WTC11 (cell line): ENCODE measurements around the gene BANK1. TPM values are rescaled to one million over a fixed set of nuclear protein-coding genes. Genes with fewer than 3 reads are reported as not detected.

ENCODE experiments used
- ATAC-seq: fragments of 200-7000 bp; cut with Tn5 transposase; 2 replicates; pipeline ENCODE4 v1.10.0; 2021; ENCODE audit warnings: mild to moderate bottlenecking, moderate library complexity
- CTCF ChIA-PET: fragments of 300-600 bp; sonication (Branson Sonifier 250); formaldehyde crosslinking; loops from one replicate; lab custom pipeline; 2021; ENCODE audit warnings: antibody characterized with exemption; lab: Charles Lee
- POLR2A ChIA-PET: fragments of 350-600 bp; sonication (Branson Sonifier 250); formaldehyde crosslinking; loops from one replicate; lab custom pipeline; 2021; ENCODE audit warnings: antibody characterized with exemption; lab: Charles Lee
- DNase-seq: peaks from one replicate; pipeline ENCODE4 v3.0.0; 2021; ENCODE audit warnings: low spot score
- H3K27ac Mint-ChIP-seq: 2 replicates; pipeline ENCODE4 v1.8.0; 2021; ENCODE audit warnings: mixed read lengths
- H3K27me3 Mint-ChIP-seq: 2 replicates; pipeline ENCODE4 v1.8.0; 2021; ENCODE audit warnings: low read depth, mild to moderate bottlenecking, moderate library complexity, mixed read lengths
- H3K36me3 Mint-ChIP-seq: 2 replicates; pipeline ENCODE4 v1.8.0; 2021; ENCODE audit warnings: mixed read lengths
- H3K4me1 Mint-ChIP-seq: 2 replicates; pipeline ENCODE4 v1.8.0; 2022; ENCODE audit warnings: mixed read lengths
- H3K4me3 Mint-ChIP-seq: 2 replicates; pipeline ENCODE4 v1.8.0; 2021; ENCODE audit warnings: mild to moderate bottlenecking, moderate library complexity, mixed read lengths
- H3K9me3 Mint-ChIP-seq: 2 replicates; pipeline ENCODE4 v1.8.0; 2021; ENCODE audit warnings: mixed read lengths
- ATF1 ChIP-seq: sonication (generic); formaldehyde crosslinking; IDR thresholded peaks from 2 replicates; pipeline ENCODE4 v1.8.1; 2023; ENCODE audit warnings: mild to moderate bottlenecking, moderate library complexity, missing genetic modification reagents
- ESRRA ChIP-seq: sonication (generic); formaldehyde crosslinking; IDR thresholded peaks from 2 replicates; pipeline ENCODE4 v1.8.1; 2022; ENCODE audit warnings: mild to moderate bottlenecking, missing genetic modification reagents, borderline replicate concordance
- ETV6 ChIP-seq: sonication (generic); formaldehyde crosslinking; IDR thresholded peaks from 2 replicates; pipeline ENCODE4 v1.8.1; 2022; ENCODE audit warnings: mild to moderate bottlenecking, missing genetic modification reagents
- HMGA2 ChIP-seq: fragments of 250-450 bp; sonication (Bioruptor Pico); IDR thresholded peaks from 2 replicates; pipeline ENCODE4 v1.4.0; 2021; ENCODE audit warnings: mild to moderate bottlenecking, moderate library complexity
- MYBL2 ChIP-seq: sonication (generic); formaldehyde crosslinking; IDR thresholded peaks from 2 replicates; pipeline ENCODE4 v1.8.1; 2023; ENCODE audit warnings: mild to moderate bottlenecking, moderate library complexity, missing genetic modification reagents
- NFATC4 ChIP-seq: fragments of 250-450 bp; sonication (Bioruptor Pico); IDR thresholded peaks from 2 replicates; pipeline ENCODE4 v1.9.0; 2021; ENCODE audit warnings: mild to moderate bottlenecking
- NFYB ChIP-seq: sonication (generic); formaldehyde crosslinking; conservative IDR thresholded peaks from 2 replicates; pipeline ENCODE4 v1.8.0; 2022; ENCODE audit warnings: low read depth, missing genetic modification reagents
- NR1H2 ChIP-seq: sonication (generic); formaldehyde crosslinking; IDR thresholded peaks from 2 replicates; pipeline ENCODE4 v1.9.0; 2021; ENCODE audit warnings: mild to moderate bottlenecking, moderate library complexity, missing genetic modification reagents
- RELA ChIP-seq: sonication (generic); formaldehyde crosslinking; IDR thresholded peaks from 2 replicates; pipeline ENCODE4 v1.8.1; 2022; ENCODE audit warnings: missing genetic modification reagents, mild to moderate bottlenecking, borderline replicate concordance
- RORB ChIP-seq: fragments of 250-450 bp; sonication (Bioruptor Pico); IDR thresholded peaks from 2 replicates; pipeline ENCODE4 v1.9.0; 2021; ENCODE audit warnings: mild to moderate bottlenecking
- TEAD4 ChIP-seq: sonication (generic); formaldehyde crosslinking; IDR thresholded peaks from 2 replicates; pipeline ENCODE4 v1.8.0; 2022; ENCODE audit warnings: mild to moderate bottlenecking, missing genetic modification reagents
- ZBTB21 ChIP-seq: sonication (generic); formaldehyde crosslinking; IDR thresholded peaks from 2 replicates; pipeline ENCODE4 v1.8.1; 2023; ENCODE audit warnings: mild to moderate bottlenecking, missing genetic modification reagents, borderline replicate concordance
- ZNF121 ChIP-seq: sonication (generic); formaldehyde crosslinking; IDR thresholded peaks from 2 replicates; pipeline ENCODE4 v1.8.0; 2023; ENCODE audit warnings: missing genetic modification reagents
- ZNF219 ChIP-seq: sonication (generic); formaldehyde crosslinking; IDR thresholded peaks from 2 replicates; pipeline ENCODE4 v1.8.0; 2023; ENCODE audit warnings: missing genetic modification reagents, mild to moderate bottlenecking, borderline replicate concordance
- ZNF232 ChIP-seq: sonication (generic); formaldehyde crosslinking; IDR thresholded peaks from 2 replicates; pipeline ENCODE4 v1.8.0; 2022; ENCODE audit warnings: mild to moderate bottlenecking, missing genetic modification reagents
- ZNF317 ChIP-seq: sonication (generic); formaldehyde crosslinking; IDR thresholded peaks from 2 replicates; pipeline ENCODE4 v1.8.1; 2023; ENCODE audit warnings: low read depth, mild to moderate bottlenecking, moderate library complexity, missing genetic modification reagents, borderline replicate concordance
- ZNF396 ChIP-seq: fragments of 250-450 bp; sonication (Bioruptor Pico); IDR thresholded peaks from 2 replicates; pipeline ENCODE4 v1.8.0; 2021; ENCODE audit warnings: mild to moderate bottlenecking, moderate library complexity, borderline replicate concordance
- ZNF423 ChIP-seq: fragments of 250-450 bp; sonication (Bioruptor Pico); IDR thresholded peaks from 2 replicates; pipeline ENCODE4 v2.1.2; 2022; ENCODE audit warnings: mild to moderate bottlenecking, moderate library complexity
- total RNA-seq: library from RNA; stranded (reverse); gene quantifications from 3 replicates; pipeline ENCODE4 v1.2.3, GENCODE V29; 2021
- TF ChIP-seq, protein P1 (sequence below): fragments of 250-450 bp; sonication (Bioruptor Pico); IDR thresholded peaks from 2 replicates; pipeline ENCODE4 v1.9.0; 2021; ENCODE audit warnings: mild to moderate bottlenecking, borderline replicate concordance
- TF ChIP-seq, protein P2 (sequence below): sonication (generic); formaldehyde crosslinking; IDR thresholded peaks from 2 replicates; pipeline ENCODE4 v1.8.1; 2023; ENCODE audit warnings: mild to moderate bottlenecking, missing genetic modification reagents
- TF ChIP-seq, protein P3 (sequence below): sonication (generic); formaldehyde crosslinking; IDR thresholded peaks from 2 replicates; pipeline ENCODE4 v1.8.1; 2023; ENCODE audit warnings: mild to moderate bottlenecking, moderate library complexity, missing genetic modification reagents
- TF ChIP-seq, protein P4 (sequence below): fragments of 200-600 bp; IDR thresholded peaks from 2 replicates; pipeline ENCODE4 v1.8.0; 2022; ENCODE audit warnings: antibody characterized with exemption

The BANK1 gene
- total RNA-seq, 1 experiment from 2014 or later, result 0.68 TPM

DNA sequence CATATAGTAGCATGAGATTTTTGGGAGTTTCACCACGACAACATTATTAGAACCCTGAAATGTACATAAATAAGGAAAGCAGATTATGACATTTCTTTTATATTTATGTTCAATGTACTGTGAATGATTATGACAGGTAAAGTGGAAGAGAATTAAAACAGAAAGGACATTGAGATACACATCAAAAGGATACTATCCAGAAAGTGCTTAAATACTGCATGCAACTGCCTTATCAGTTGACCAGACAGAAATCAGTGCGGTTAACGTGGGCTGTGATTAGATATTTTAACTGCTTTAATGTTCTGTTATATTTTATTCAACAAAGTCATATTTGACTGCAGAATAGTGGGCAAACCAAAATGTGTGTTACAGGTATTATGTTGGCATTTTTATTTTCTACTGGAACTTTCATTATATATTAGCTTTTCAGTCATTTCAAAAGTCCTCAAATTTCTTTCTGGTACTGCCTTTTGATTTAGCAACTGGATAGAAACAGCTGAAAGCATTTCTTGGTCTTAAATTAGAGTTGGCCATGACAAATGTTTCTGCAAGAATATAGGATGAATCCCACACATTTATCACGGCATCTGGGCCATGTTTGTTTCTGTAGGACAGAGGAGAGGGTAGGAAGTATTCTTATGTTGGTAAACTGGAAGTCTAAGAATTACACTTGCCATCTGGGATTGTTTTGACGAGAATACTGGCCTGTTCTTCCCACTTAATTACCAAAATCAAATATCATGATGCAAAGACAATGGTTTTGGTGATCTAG lies 299.5 kb downstream of the BANK1 start:
- Mint-ChIP-seq H3K27me3 (no peaks in the 10 kb centered on the region), H3K4me3 (no peak overlapping the region), H3K9me3 (peaks cover 20% of the 10 kb centered on the region), H3K4me1 (peaks cover 2% of the 10 kb centered on the region; the same call in 1 of the 2 replicates), H3K27ac (no peak overlapping the region), H3K36me3 (peaks cover 7% of the 10 kb centered on the region; the same call in 1 of the 2 replicates)
- POLR2A ChIA-PET, result no interaction called here
- no peak for ATAC-seq
- TF ChIP-seq ZNF423 (CRISPR knock-in tag), result no peak
- no peak for TF ChIP-seq RORB
- TF ChIP-seq NFYB (CRISPR knock-in tag), result no peak
- no peak for TF ChIP-seq NR1H2
- TF ChIP-seq, protein P1, sequence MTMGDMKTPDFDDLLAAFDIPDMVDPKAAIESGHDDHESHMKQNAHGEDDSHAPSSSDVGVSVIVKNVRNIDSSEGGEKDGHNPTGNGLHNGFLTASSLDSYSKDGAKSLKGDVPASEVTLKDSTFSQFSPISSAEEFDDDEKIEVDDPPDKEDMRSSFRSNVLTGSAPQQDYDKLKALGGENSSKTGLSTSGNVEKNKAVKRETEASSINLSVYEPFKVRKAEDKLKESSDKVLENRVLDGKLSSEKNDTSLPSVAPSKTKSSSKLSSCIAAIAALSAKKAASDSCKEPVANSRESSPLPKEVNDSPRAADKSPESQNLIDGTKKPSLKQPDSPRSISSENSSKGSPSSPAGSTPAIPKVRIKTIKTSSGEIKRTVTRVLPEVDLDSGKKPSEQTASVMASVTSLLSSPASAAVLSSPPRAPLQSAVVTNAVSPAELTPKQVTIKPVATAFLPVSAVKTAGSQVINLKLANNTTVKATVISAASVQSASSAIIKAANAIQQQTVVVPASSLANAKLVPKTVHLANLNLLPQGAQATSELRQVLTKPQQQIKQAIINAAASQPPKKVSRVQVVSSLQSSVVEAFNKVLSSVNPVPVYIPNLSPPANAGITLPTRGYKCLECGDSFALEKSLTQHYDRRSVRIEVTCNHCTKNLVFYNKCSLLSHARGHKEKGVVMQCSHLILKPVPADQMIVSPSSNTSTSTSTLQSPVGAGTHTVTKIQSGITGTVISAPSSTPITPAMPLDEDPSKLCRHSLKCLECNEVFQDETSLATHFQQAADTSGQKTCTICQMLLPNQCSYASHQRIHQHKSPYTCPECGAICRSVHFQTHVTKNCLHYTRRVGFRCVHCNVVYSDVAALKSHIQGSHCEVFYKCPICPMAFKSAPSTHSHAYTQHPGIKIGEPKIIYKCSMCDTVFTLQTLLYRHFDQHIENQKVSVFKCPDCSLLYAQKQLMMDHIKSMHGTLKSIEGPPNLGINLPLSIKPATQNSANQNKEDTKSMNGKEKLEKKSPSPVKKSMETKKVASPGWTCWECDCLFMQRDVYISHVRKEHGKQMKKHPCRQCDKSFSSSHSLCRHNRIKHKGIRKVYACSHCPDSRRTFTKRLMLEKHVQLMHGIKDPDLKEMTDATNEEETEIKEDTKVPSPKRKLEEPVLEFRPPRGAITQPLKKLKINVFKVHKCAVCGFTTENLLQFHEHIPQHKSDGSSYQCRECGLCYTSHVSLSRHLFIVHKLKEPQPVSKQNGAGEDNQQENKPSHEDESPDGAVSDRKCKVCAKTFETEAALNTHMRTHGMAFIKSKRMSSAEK (CRISPR knock-in tag), result no peak
- TF ChIP-seq RELA (CRISPR knock-in tag), result no peak
- TF ChIP-seq ZNF219 (CRISPR knock-in tag), result no peak
- TF ChIP-seq ZNF121 (CRISPR knock-in tag), result no peak
- TF ChIP-seq ZNF317, result no peak
- no peak for TF ChIP-seq MYBL2
- no peak for DNase-seq
- CTCF ChIA-PET, result no interaction called here

DNA sequence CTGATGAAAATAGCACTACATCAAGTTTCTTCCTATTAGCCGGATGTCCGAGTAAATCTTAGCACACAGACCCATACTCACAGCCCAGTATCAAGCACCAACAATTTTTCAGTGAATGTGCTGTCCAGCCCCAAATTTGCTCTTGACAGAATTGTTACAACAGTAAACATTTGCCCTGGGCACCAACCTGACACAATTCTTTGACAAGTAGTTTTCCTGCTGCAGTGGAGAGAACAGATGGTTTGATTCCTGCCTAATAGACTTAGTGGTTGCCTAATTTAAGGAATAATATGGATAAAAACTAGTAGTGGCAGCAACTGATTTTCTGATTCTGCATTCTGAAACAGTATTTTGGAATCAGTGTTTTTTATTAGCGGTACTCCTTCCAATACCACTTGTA lies 301.1 kb downstream of the BANK1 start:
- Mint-ChIP-seq H3K27ac (no peak overlapping the region), H3K36me3 (peaks cover 7% of the 10 kb centered on the region; the same call in 1 of the 2 replicates), H3K9me3 (peaks cover 17% of the 10 kb centered on the region), H3K4me3 (no peak overlapping the region), H3K27me3 (no peaks in the 10 kb centered on the region), H3K4me1 (peaks cover 2% of the 10 kb centered on the region; the same call in 1 of the 2 replicates)
- ChIA-PET CTCF (no interaction called here), POLR2A (no interaction called here)
- ATAC-seq (no peak), DNase-seq (no peak)
- TF ChIP-seq ATF1 (no peak), NR1H2 (no peak), ZNF232 (no peak), ETV6 (CRISPR knock-in tag) (no peak), ZBTB21 (no peak), HMGA2 (no peak), ZNF396 (CRISPR knock-in tag) (no peak), ESRRA (CRISPR knock-in tag) (no peak), NFATC4 (CRISPR knock-in tag) (no peak), TEAD4 (CRISPR knock-in tag) (no peak)
- TF ChIP-seq, protein P2, sequence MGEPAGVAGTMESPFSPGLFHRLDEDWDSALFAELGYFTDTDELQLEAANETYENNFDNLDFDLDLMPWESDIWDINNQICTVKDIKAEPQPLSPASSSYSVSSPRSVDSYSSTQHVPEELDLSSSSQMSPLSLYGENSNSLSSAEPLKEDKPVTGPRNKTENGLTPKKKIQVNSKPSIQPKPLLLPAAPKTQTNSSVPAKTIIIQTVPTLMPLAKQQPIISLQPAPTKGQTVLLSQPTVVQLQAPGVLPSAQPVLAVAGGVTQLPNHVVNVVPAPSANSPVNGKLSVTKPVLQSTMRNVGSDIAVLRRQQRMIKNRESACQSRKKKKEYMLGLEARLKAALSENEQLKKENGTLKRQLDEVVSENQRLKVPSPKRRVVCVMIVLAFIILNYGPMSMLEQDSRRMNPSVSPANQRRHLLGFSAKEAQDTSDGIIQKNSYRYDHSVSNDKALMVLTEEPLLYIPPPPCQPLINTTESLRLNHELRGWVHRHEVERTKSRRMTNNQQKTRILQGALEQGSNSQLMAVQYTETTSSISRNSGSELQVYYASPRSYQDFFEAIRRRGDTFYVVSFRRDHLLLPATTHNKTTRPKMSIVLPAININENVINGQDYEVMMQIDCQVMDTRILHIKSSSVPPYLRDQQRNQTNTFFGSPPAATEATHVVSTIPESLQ (CRISPR knock-in tag), result no peak
- TF ChIP-seq, protein P3, sequence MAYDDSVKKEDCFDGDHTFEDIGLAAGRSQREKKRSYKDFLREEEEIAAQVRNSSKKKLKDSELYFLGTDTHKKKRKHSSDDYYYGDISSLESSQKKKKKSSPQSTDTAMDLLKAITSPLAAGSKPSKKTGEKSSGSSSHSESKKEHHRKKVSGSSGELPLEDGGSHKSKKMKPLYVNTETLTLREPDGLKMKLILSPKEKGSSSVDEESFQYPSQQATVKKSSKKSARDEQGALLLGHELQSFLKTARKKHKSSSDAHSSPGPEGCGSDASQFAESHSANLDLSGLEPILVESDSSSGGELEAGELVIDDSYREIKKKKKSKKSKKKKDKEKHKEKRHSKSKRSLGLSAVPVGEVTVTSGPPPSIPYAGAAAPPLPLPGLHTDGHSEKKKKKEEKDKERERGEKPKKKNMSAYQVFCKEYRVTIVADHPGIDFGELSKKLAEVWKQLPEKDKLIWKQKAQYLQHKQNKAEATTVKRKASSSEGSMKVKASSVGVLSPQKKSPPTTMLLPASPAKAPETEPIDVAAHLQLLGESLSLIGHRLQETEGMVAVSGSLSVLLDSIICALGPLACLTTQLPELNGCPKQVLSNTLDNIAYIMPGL, result no peak
- TF ChIP-seq, protein P4, sequence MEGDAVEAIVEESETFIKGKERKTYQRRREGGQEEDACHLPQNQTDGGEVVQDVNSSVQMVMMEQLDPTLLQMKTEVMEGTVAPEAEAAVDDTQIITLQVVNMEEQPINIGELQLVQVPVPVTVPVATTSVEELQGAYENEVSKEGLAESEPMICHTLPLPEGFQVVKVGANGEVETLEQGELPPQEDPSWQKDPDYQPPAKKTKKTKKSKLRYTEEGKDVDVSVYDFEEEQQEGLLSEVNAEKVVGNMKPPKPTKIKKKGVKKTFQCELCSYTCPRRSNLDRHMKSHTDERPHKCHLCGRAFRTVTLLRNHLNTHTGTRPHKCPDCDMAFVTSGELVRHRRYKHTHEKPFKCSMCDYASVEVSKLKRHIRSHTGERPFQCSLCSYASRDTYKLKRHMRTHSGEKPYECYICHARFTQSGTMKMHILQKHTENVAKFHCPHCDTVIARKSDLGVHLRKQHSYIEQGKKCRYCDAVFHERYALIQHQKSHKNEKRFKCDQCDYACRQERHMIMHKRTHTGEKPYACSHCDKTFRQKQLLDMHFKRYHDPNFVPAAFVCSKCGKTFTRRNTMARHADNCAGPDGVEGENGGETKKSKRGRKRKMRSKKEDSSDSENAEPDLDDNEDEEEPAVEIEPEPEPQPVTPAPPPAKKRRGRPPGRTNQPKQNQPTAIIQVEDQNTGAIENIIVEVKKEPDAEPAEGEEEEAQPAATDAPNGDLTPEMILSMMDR, result no peak
